LNCaP clone FGC (cell line): Measurements from ENCODE around the gene GTF3C2.

Experiments
- DNase-seq: peaks from one replicate; pipeline ENCODE4 v3.0.0-alpha.2; 2011; ENCODE audit warnings: low read depth
- H3K4me3 ChIP-seq: 2 replicates; pipeline ENCODE4 v1.5.1; 2011; ENCODE audit warnings: mild to moderate bottlenecking, low read depth, low read length, control low read depth
- TF ChIP-seq, protein P1 (sequence below): IDR thresholded peaks from 2 replicates; pipeline ENCODE4 v1.5.1; 2012; ENCODE audit warnings: mild to moderate bottlenecking; ENCODE audit not compliant: control insufficient read depth, insufficient read depth; ENCODE audit errors: extremely low read depth

Gene GTF3C2

DNA sequence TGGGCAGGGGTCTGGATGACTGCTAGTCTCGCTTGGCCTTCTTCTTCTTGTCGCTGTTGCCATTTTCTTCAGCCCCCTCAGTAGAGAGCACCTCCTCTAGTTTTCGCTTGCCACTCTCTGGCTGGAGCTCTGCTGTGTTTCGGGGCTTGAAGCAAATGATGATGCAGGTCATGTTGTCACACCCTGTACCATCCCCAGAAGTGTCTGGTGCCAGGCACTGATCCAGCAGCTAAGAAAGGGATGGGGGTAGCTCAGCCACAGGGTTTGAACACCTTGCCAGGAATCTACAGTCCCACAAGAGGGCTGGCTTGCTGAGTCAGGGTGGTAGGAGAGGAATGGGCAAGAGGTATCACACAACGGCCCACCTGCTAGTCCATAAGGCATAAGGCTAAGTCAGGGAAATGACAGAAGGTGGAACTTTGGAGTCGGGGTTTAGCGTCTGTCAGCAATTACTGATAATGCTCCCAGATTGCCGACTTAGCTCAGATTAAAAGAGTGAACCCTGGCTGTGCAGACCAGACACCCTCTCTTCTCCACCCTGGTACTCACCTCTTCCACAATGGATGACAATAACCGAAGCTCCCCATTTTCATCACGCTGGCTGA, 25.1 kb upstream of the GTF3C2 start:
- peak overlapping the region; percentile 67 for H3K4me3 ChIP-seq
- TF ChIP-seq, protein P1, sequence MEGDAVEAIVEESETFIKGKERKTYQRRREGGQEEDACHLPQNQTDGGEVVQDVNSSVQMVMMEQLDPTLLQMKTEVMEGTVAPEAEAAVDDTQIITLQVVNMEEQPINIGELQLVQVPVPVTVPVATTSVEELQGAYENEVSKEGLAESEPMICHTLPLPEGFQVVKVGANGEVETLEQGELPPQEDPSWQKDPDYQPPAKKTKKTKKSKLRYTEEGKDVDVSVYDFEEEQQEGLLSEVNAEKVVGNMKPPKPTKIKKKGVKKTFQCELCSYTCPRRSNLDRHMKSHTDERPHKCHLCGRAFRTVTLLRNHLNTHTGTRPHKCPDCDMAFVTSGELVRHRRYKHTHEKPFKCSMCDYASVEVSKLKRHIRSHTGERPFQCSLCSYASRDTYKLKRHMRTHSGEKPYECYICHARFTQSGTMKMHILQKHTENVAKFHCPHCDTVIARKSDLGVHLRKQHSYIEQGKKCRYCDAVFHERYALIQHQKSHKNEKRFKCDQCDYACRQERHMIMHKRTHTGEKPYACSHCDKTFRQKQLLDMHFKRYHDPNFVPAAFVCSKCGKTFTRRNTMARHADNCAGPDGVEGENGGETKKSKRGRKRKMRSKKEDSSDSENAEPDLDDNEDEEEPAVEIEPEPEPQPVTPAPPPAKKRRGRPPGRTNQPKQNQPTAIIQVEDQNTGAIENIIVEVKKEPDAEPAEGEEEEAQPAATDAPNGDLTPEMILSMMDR = no peak
- DNase-seq = no peak

DNA sequence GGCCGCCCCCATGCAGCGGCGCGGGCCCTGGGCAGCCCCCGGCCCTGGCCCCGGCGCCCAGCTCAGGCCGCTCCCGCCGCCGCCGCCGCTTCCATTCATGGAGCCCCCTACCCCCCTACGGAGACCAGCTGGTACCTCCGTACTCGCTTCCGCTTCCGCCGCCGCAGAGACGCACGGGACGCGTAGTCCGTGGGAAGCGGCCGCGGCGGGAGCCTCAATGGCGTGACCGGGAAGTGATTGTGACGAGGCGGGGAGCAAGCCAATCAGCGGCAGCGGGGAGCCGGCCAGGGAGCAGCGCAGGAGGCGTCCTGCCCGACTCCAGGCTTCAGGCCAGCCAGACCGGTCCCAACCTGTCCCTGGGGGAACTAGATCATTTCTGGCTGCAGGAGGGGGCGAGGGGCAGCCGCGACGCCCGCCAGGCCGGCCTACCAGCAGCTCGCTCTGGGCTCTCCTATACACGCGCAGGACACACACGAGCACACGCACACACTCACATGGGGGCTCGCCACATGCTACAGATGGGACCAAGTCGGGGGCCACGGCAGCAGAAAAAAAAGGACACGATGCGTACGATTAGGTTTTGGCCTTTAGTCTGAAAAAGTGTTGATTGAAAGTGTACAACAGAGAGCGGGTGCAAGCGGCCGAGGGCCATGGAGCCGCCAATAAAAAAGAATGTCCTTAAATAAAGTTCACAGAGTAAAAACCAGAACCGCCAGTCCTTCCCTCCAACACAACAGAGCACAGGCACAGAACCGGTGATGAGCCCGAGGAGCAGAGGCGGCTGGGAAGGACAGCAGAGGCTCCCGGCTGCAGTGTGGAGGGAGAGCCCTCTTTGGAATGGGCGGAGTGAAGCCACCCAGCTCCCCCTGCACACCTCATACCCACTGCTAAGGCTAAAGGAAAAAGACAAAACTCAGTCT, 24.3 kb upstream of the GTF3C2 start, which contains the start of gene ZNF513:
Gene ZNF513 (minus strand): TSS at position 109 of the 920 bp plus-strand sequence. CDS start 208 bp downstream, outside the sequence.
- DNase-seq = peak; percentile 87
- TF ChIP-seq, protein P1 = no peak
- H3K4me3 ChIP-seq = peak within 1 kb of the TSS; percentile 67

DNA sequence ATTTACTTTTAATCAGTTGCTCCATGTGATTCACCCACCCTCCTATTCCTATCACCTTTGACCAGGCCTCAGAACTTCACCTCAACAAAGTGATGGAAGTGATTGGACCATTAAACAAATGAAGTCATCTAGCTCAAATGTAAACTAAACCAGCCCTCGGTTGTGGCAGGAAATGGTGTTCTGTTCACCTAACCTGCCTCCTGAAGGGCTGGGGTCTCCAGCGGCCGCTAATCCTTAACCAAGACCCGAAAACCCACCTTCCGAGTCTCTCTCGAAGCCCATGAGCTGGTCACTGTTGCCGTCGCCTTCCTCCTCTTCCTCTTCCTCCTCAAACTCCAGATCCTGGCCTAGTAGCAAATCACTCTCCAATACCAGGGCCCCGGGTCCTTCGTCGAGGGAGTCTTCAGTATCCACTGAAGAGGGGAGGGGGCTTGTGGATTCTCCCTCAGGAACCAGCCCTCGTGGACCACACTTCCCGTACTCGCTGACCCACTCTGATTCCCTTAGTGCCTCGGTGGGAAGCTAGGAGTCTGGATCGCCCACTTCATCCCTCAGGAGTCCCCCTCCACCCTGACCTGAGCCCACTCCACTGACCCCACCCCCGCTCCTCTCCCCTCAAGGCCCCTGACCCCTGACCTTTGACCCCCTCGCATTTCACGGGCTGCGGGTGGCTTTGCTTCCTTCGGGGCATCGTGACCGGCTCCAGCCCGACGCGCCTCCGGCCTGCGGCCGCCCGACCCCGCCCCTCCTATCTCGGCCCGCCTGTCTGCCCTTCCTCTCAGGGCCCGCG, 23.5 kb upstream of the GTF3C2 start:
- H3K4me3 ChIP-seq = peak overlapping the region; percentile 67
- TF ChIP-seq, protein P1 = no peak
- no peak for DNase-seq

DNA sequence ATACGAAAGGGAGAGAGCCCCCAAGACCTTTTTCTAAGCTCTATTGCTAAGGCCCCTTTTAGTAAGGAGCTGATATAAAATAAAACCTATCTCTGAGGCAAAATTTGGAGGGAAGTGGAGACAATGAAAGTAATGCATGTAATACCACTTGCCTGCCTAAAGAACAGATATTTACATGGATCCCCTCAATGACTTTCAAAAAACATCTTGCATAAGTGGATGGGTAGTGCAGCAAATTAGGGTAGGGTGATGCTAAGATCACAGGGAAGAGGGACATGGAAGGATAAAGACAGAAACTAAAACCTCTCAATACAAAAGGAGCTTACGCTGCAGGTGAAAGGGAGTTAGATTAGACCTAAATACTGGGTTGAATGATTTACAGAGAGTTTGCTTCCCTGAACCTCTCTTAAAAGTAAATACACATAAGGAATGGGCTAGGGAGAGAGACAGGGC, 22.8 kb upstream of the GTF3C2 start:
- H3K4me3 ChIP-seq = peak overlapping the region; percentile 67
- TF ChIP-seq, protein P1 = no peak
- DNase-seq = no peak

DNA sequence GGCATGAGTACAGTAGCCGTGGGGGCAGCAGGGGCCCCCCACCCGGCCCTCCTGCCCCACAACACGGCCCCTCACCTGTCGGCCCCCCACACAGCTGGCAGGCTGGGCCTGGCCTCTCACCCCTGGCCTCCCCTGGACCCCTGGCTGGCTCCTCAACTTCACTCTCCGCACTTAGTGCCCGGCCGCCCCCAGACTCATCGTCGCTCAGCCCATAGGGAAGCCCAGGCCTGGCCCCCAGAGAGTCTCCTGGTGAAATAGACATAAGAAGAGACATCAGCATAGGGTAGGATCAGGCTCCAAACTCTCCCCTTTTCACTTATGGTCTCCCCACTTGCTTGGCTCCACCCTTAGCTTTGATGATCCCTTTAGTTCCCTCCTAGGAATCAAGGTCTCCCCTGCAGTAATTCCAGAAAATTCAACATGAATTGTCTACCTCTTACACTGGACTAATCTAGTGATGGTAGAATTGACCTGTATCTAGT, 22.3 kb upstream of the GTF3C2 start:
- TF ChIP-seq, protein P1 = no peak
- peak overlapping the region; percentile 67; the same call in 1 of the 2 replicates for H3K4me3 ChIP-seq

DNA sequence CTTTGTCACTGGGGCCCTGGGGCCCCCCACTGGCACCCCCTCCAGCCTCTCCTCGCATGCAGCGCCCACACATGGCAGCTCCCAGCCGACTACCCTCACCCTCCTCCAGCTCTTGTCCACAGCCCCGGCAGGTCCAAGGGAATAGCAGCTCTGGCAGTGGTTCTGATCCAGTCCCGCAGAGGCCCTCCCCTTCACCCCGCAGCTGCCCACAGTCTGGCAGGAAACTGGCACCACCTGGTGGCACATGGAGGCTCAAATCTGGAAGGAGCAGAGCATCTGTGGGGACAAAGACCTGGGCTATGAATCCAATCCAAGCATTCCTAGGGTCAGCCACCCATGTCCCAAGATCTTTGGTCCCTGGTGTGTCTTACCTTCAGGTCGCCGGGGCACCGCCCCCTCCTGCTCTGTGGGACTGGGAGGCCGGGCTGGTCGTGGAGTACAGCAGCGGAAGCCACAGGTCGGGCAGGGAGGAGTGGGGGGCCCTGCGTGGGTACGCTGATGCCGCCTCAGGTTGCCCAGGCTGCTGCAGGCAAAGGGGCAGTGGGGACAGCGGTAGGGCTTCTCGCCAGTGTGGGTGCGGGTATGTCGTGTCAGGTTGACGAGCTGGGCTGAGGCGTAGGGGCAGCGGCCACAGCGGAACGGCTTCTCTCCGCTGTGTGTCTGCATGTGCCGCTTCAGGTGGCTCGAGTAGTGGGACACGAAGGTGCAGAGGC, 21.7 kb upstream of the GTF3C2 start:
- no peak overlapping the region for H3K4me3 ChIP-seq
- no peak for DNase-seq
- TF ChIP-seq, protein P1 = peak; percentile 41

More for the DNA sequence above, 22.3 kb upstream of the GTF3C2 start:
- DNase-seq = no peak
